HG03045 (cell line): ENCODE data around the gene EPB41L2.
"Not testable (repeated sequence)": the region's sequence is repeated elsewhere in the genome, so short reads cannot be mapped to it uniquely, and the experiment has no call there.

Experiments used
- ATAC-seq: cut with Tn5 transposase; IDR thresholded peaks from one replicate; pipeline ENCODE4 v1.9.1; 2021; ENCODE audit warnings: mild to moderate bottlenecking, moderate library complexity; ENCODE audit not compliant: unreplicated experiment

The EPB41L2 gene

DNA sequence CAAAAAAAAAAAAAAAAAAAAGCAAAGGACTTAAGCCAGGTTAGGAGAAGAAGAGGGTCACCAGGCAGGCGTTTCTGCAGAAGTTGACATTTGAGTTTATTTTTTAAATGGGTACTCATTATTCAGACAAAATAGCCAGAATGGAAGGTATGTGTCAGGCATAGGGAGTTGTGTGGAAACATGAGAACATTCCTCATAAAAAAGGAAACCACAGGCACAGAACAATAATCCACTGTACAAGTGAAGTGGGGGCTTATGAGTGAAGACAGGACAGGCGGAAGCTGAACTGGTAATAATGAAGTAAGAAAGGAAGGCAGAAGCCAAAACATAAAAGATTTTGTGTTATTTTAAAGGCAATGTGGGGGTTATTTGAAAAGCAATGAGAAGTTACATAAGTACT lies 104.6 kb downstream of the EPB41L2 start:
- no peak for ATAC-seq

DNA sequence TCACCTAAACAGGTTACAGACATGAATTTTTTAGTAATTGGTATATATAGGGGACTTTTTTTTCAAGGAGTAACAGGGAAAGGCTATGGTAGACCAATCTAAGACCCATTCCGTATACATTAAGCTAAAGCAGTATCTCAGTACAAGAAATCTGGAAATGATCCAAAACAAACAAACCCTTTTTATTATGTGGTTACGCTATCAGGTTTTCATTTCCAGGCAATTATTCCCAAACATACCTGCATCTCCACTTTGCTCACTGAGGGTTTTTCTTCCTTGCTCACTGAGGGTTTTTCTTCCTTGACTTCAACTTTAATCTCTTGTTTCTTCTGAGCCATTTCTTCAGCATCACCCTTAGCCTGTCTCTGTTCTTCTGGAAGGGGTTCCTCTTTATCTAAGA lies 107.3 kb downstream of the EPB41L2 start:
- ATAC-seq, result no peak

DNA sequence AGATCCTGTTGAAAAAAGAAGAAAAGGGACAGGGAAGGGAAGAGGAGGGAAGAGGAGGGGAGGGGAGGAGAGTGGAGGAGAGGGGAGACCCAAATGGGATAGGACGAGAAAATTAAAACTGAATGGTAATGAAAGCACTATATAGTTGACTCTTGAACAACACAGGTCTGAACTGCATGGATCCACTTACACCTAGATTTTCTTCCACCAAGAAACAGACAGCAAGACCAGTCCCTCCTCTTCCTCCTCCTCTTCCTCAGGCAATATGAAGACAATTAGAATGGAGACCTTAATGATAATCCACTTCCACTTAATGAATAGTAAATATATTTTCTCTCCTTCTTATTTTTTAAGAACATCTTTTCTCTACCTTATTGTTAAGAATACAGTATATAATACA lies 113.5 kb downstream of the EPB41L2 start:
- ATAC-seq, result no peak

DNA sequence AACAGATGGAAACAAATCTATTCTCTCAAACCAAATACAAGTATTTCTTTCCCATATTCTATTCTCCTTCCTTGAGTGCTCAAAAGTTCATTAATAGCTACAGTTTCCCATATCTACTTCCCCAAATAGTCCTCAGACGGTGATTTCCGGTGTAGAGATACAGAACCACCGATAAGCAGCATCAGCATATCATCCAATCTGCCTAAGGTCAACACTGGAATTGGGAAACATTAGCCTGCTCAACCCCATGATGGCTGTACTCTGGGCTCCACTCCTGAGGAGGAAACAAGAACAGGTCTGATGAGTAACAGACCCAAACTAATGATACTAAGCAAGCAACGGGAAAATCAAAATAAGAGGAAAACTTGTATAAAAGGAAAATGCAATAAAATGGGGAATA lies 115.6 kb downstream of the EPB41L2 start:
- ATAC-seq, result no peak

DNA sequence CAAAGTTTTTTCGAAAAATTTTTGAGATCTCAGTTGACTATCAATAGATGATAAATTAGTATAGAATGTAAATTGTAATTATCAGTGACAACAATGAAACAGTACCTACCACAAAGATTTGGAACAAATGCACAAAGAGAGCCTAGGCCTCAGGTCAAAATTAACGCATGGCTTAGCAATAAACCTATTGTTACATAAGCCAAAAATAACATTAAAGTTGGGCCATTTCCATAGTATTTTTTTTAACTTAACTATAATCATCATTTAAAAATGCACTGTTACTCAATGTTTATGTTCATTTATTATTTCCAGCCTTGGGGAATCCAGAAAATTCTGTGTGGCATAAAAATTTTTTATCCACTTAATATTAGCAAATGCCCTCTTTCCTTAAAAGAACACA lies 117.0 kb downstream of the EPB41L2 start:
- ATAC-seq, result no peak

DNA sequence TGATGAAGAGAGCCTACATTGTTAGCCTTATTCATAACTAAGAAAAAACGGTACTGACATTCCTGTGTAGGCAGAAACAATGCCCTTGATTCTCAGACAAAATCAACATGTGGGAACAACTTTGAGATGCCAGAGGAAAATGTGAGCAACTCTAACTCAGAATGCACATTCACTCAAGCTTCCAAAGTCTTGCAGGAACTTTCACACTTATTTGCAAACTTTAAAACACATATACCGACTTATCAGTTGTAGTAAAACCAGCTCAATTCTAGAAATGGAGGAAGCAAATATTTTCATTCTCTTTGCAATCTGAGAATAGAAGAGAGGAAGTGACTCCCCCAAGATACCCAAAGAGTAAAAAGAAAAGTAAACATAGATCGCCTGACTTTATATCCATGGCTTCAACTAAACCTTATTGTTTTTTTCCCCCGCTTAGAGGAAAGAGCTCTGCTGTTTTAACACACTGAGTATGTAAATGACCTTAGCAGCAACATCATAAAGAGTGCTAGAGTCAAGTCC lies 117.6 kb downstream of the EPB41L2 start:
- no peak for ATAC-seq

DNA sequence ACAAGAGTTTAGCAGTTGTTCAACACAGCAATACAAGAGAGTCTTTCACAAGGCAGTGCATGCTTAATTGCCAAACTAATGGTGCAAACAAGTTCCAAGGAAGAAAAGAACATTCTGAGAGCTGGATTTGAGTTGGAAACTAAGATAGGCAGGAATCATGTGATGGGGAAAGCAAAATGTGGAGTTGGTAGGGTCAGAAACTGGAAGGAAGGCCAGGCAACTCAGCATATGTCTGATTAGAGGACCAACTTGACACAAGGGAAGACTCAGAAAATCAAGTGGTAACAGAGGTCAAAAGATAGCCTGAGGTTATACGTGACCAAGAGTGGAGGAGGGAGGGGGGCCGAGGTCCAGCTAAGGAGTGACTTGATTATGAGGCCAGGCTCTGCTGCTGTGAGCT lies 118.6 kb downstream of the EPB41L2 start:
- no peak for ATAC-seq

DNA sequence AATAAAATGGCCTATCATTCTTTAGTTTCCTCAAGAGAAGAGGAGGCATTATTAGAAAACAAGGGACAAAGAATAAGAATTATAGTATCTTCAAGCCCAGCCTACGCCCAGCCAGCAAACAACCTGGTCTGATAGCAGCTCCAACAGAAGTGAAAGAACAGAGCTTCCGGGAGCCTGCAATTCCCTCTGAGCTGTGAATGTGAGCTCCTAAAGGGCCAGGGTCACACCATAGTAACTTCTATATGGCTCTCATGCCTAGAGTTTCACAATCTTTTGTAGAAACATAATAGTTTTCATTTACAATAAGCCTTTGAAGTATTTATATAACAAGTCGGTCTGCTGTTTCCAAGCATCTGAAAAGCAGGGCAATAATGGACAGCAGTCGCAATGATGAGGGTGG lies 119.3 kb downstream of the EPB41L2 start:
- no peak for ATAC-seq

DNA sequence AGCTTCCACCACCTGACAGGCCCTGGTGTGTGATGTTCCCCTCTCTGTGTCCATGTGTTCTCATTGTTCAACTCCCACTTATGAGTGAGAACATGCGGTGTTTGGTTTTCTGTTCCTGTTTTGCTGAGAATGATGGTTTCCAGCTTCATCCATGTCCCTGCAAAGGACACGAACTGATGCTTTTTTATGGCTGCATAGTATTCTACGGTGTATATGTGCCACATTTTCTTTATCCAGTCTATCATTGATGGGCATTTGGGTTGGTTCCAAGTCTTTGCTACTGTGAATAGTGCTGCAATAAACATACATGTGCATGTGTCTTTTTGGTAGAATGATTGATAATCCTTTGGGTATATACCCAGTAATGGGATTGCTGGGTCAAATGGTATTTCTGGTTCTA lies 120.3 kb downstream of the EPB41L2 start:
- not testable (repeated sequence) for ATAC-seq

DNA sequence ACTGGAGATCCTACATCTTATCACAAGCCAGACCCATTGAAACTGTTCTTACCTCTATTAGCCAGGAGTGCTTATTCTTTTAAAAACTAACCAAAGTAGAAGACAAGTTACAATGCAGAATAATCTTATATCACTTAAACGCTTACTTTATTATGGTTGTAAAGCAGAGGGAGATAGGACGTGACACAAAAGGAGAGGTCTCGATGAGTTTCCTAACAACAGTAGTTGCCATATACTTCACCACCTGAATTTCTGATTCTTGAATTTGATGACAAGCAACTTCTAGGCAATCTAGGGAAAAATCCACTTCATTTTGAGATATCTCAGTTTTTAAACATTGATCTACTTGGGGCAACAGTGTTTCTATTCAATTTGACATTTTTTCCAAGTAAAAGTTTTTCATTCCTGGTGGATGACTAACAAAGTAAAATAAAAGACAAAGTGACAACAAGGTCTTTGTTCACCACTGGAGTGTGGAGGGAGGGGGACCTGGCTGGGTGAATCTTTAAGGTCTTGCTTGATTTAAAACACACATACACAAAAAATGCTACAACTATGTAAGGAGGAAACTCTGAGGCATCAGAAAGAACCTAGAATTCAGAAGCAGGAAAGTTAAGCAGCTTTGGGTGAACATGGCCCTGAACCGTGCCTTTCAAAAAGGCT lies 125.0 kb downstream of the EPB41L2 start:
- ATAC-seq, result no peak

DNA sequence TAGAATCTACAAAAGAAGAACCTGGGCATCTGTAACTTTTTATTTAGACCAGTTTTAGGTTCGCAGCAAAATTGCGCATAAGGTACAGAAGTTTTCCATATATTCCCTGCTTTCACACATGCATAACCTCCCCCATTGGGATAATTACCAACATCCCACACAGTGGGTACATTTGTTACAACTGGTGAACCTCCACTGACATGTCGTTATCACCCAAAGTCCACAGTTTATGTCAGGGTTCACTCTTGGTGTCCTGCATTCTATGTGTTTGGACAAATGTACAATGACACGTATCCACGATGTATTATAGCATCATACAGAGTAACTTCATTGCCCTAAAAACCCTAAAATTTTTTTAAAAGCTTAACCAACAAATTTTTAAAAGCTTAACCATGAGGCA lies 126.1 kb downstream of the EPB41L2 start:
- no peak for ATAC-seq

DNA sequence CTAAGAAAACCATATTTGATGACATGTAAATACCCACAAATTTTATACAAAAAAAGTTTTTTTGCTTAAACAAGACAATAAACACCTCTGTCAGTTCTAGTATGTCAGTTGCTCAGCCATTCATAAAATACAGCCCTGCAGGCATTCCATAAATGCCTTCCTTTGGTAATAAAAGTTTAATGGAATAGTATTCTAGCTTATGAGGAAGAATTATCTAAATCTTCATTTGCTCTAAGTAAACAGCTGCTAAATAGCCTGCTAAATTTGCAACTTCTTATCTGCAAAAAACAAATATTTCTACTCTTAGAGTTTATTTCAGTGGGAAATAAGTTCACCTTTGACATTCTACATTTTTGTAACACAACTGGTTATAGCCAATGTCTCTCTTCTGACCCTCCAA lies 127.1 kb downstream of the EPB41L2 start:
- ATAC-seq, result no peak

DNA sequence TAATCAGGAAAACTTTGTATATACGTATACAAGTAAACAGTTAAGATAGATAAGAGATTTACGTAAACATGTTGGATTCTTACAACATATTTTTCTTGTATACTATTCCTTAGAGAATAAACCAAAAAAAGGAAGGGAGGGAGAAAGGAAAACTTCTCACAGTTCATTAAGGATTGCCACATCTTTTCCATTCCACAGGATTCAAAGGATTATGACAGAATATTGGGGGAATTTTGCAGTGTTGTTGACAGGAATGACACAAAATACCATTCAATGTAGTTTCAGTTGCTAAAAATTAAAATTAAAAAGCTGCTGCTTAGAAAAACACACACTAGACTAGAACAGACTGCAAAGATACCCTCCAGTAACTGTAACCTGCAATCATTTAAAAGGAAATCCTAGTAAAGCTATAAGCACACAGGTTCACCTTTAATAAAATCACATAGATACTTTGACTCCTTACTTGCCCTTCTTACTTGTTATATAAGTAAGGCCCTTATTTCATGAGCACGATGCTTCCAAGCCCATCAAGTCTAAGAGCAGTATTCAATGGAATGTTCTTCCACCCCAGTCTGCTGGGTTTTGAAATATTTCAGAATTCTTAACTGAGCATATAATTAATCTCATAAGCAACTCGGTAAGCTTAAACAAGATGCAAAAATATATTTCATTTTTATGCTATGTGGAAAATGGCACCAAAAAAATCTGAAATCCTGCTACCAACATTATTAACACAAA lies 128.0 kb downstream of the EPB41L2 start:
- no peak for ATAC-seq

DNA sequence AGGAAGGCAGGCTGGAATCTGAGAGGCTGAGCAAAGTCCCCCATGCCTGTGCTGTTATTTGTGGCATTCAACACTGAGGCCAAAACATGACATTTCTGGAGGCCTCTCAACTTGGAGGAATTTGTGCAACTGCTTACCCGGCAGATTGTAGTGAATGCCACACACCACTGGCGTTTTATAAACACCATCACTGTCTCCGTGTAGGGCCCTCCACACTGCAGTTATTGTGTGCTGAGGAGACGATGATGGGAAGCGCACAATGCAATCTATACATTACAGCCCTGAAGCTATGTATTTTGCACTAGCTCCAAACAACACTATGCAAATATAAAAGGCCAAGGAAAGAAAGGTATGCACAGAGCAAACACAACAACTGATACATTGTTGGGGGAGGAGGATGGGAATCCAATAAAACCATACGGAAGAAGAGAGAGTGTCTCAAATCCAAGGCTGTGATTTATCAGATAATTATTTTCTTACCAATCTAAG lies 129.3 kb downstream of the EPB41L2 start:
- no peak for ATAC-seq

DNA sequence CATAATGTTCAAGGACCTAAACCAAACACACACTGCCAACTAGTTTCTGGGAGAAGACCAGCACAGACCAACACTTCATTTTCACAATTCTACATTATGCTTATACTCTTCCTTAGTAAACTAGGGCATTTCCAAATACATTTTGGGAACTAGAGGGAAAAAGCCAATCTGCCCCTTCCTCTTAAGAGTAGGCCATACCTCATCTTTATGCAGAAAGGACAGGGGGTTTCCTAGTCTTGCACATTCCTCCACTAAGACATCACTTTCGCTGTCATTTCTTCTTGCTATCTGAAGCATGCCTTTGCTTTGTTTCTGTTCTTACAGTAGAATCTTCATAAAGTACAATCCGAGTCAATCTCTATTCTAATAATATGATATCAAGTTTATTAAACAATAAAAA lies 130.1 kb downstream of the EPB41L2 start:
- ATAC-seq, result no peak

DNA sequence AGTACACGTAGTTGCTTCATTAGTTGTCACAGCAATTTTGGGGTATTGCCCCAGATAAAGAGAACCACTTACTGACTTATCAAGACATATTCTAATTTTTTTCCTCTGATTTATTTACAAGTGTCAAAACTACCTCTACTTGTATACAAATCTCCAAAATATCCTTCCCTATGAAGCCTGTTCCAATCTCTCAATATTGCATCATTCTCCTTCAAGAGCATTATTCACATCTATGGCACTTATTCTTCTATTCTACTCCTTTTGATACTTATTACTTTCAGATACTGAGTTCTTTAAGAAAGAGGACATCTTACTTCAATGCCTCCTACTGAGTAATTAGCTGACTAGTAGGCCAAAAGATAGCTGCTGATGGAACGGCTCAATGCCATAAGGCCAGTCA lies 130.6 kb downstream of the EPB41L2 start:
- ATAC-seq, result no peak

DNA sequence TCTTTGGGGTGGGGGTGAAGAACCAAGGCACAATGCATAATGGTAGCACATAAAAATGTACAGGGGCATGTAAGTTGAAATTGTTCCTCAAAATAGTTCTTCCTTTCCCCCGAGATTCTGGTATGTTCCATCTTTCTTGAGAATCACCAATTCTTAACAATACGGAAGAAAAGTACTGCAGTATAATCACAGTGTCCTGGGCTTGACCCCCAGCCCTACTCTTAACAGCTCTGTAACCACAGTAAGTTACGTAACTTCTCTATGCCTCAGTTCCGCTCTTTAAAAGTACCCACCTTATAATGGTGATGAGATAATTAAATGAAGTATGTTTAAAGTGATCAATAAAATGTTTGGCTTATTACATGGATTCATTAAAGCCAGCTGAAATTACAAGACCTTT lies 131.4 kb downstream of the EPB41L2 start:
- ATAC-seq, result no peak

DNA sequence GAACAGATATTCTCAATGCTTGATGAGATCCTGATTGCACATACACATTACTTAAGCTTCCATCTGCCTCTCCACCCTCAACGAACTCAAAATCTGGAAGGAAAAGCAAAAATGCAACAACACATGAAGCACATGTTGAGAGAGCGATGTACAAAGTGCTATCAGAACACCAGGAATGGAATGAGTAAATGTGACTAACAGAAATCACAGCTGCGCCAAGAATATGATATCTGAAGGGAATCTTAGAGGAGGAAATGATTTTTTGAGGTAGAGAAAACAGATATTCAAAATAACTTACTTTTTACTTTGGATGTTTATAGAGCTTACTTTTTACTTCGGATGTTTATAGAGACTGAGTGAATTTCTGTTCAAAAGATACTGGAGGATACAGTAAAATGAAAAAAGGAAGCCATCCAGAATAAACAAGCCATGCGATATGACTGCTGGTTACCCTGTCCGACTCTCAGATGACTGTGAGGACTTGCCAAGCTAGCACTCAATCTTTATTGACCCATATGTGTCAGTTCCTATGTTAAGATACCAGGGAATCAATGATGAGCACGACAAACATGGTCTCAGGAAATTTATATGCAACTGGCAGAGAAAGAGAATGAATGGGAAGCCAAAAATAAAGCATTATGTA lies 133.9 kb downstream of the EPB41L2 start:
- no peak for ATAC-seq

DNA sequence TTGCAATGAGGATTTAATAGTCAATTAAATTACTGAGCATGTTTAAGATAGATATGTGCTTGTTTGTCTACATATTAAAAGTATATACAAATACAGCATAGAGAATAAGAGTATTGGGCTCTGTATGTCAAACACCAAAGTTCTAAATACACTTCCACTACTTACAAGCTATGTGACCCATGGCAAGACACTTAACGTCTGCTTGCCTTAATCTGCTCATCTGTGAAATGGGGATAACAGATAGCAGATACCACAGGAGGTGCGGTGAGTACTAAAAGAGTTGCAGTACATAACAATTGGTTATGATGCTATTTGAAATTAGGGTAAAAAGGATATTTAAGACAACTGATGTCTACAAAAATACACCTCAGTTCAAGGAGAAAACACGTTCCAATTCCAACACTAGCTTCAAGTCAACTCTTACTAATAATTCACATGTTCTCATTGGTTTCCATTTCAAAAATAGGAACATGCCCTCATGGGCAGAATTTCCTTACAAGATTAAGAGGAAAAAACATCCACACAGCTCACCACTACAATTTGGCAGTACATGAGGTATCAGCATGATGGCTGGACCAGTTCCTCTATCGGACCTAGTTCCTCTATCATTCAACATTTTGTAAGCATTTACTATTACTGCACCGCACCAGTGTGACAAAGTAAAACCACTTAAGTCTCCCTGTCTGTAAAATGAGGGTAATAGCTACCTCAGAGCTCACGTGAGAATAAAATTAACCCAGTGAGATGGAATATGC lies 134.7 kb downstream of the EPB41L2 start:
- ATAC-seq, result no peak

DNA sequence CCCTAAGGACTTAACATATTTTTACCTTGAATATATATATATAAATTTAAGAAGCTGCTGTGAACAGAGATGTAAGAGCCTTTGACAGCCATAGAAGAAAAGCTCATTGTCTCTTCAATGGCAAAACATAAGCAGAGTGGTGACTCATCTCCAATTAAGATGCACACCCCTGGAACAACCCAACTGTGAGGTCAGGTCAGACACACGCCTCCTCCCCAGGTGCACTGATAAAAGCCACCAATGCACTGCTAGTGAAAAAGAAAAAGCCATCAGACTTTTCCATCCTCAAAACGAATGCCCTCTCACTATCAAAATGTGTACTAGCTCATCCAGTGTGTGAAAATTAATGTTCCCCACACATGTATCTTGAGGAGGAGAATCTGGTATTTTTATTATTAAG lies 135.7 kb downstream of the EPB41L2 start:
- no peak for ATAC-seq

DNA sequence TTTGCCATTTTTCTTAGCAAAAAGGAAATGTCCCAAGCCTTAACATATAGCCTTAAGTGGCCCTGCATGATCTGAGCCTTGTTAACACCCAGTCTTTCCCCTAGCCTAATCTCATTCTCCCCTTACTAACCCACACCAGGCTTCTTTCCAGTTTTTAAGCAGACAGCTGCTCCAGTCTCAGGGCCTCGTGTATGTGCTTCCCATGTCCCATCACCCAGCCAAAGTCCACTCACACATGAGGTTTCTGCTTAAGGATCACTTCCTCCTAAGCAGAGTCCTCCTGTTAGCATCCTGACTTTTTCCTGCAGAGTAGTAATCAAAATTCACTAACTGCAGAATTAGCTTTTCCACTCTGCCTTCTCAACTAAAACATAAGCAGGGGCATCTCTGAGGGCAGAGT lies 139.7 kb downstream of the EPB41L2 start:
- ATAC-seq, result no peak
